HL-60 (cell line): ENCODE measurements around the gene CTR9.

Experiments used
- CTCF ChIP-seq: IDR thresholded peaks from one replicate; pipeline ENCODE4 v1.5.1; 2011; ENCODE audit warnings: low read length, control low read depth, inconsistent platforms; ENCODE audit not compliant: insufficient read depth
- GABPA ChIP-seq: IDR thresholded peaks from 2 replicates; pipeline ENCODE4 v1.6.1; 2012; ENCODE audit warnings: low read depth
- REST ChIP-seq: IDR thresholded peaks from 2 replicates; pipeline ENCODE4 v1.6.1; 2012; ENCODE audit warnings: low read depth; ENCODE audit not compliant: insufficient replicate concordance

- TF ChIP-seq CTCF (no peak), GABPA (no peak), REST (no peak)
Observed at GRCh38 chr11:10784232-10785145, 33.4 kb downstream of the CTR9 start.
